Neural cell (in vitro differentiated cells): Measurements from ENCODE around the gene STARD10. TPM values are rescaled to one million over a fixed set of nuclear protein-coding genes. Genes with fewer than 3 reads are reported as not detected.

ENCODE experiments used
- H2AFZ ChIP-seq: fragments of 200-600, 300-800 bp; sonication (generic), shearing (Covaris generic); 2 replicates; pipeline ENCODE4 v1.6.0; 2014; ENCODE audit warnings: low read depth, mild to moderate bottlenecking, antibody characterized with exemption, low read length, moderate library complexity
- H3F3A ChIP-seq: fragments of 200-600 bp; shearing (Covaris generic); 2 replicates; pipeline ENCODE4 v1.6.1; 2016; ENCODE audit warnings: mild to moderate bottlenecking, moderate library complexity, mixed read lengths, antibody characterized with exemption, low read length; ENCODE audit not compliant: insufficient read depth, poor library complexity, severe bottlenecking
- H3K27ac ChIP-seq: fragments of 200-600, 300-800 bp; sonication (generic), shearing (Covaris generic); 2 replicates; pipeline ENCODE4 v1.5.1; 2014; ENCODE audit warnings: mild to moderate bottlenecking, low read length, moderate library complexity
- H3K27me3 ChIP-seq: fragments of 300-800, 200-600 bp; sonication (generic), shearing (Covaris generic); 2 replicates; pipeline ENCODE4 v1.6.0; 2014; ENCODE audit warnings: mild to moderate bottlenecking, low read depth, low read length, moderate library complexity; ENCODE audit not compliant: insufficient read depth
- H3K36me3 ChIP-seq: fragments of 300-800, 200-600 bp; sonication (generic), shearing (Covaris generic); 2 replicates; pipeline ENCODE4 v1.5.1; 2014; ENCODE audit warnings: mild to moderate bottlenecking, antibody characterized with exemption, low read length, moderate library complexity; ENCODE audit not compliant: insufficient read depth
- H3K4me2 ChIP-seq: fragments of 300-800, 200-600 bp; sonication (generic), shearing (Covaris generic); 2 replicates; pipeline ENCODE4 v1.6.0; 2014; ENCODE audit warnings: mild to moderate bottlenecking, low read length
- H3K4me3 ChIP-seq: fragments of 300-800, 200-600 bp; sonication (generic), shearing (Covaris generic); 2 replicates; pipeline ENCODE4 v1.5.1; 2014; ENCODE audit warnings: mild to moderate bottlenecking, low read length, moderate library complexity
- H3K79me2 ChIP-seq: fragments of 200-600 bp; shearing (Covaris generic); replicated peaks from 2 replicates; pipeline ENCODE4 v1.6.0; 2014; ENCODE audit warnings: mild to moderate bottlenecking, low read length, moderate library complexity; ENCODE audit not compliant: insufficient read depth
- H3K9ac ChIP-seq: fragments of 300-800, 200-600 bp; sonication (generic), shearing (Covaris generic); 2 replicates; pipeline ENCODE4 v1.6.1; 2016; ENCODE audit warnings: mild to moderate bottlenecking, low read length, mixed read lengths
- H3K9me2 ChIP-seq: fragments of 200-600 bp; shearing (Covaris generic); 2 replicates; pipeline ENCODE4 v1.6.1; 2016; ENCODE audit warnings: mild to moderate bottlenecking, low read length, mixed read lengths; ENCODE audit not compliant: insufficient read depth
- H3K9me3 ChIP-seq: fragments of 200-600, 300-800 bp; sonication (generic), shearing (Covaris generic); 2 replicates; pipeline ENCODE4 v1.6.1; 2016; ENCODE audit warnings: mild to moderate bottlenecking, mixed run types, low read length, moderate library complexity, mixed read lengths
- H4K20me1 ChIP-seq: fragments of 200-600 bp; shearing (Covaris generic); 2 replicates; pipeline ENCODE4 v1.6.1; 2016; ENCODE audit warnings: mild to moderate bottlenecking, mixed run types; ENCODE audit not compliant: insufficient read depth
- CTCF ChIP-seq: fragments of 450-650 bp; IDR thresholded peaks from 2 replicates; pipeline ENCODE4 v1.5.1; 2014; ENCODE audit warnings: antibody characterized with exemption, mild to moderate bottlenecking, moderate library complexity; ENCODE audit not compliant: poor library complexity, severe bottlenecking
- EP300 ChIP-seq: fragments of 450-650 bp; conservative IDR thresholded peaks from 2 replicates; pipeline ENCODE4 v1.6.1; 2014; ENCODE audit warnings: antibody characterized with exemption, mild to moderate bottlenecking, moderate library complexity; ENCODE audit not compliant: poor library complexity, severe bottlenecking
- EZH2 ChIP-seq: fragments of 200-600, 300-800 bp; shearing (Covaris generic), sonication (generic); IDR thresholded peaks from 2 replicates; pipeline ENCODE4 v1.6.1; 2014; ENCODE audit warnings: antibody characterized with exemption, low read length, borderline replicate concordance, mild to moderate bottlenecking; ENCODE audit not compliant: insufficient read depth, poor library complexity, severe bottlenecking
- MXI1 ChIP-seq: fragments of 450-650 bp; conservative IDR thresholded peaks from 2 replicates; pipeline ENCODE4 v1.6.1; 2014; ENCODE audit warnings: antibody characterized with exemption, mild to moderate bottlenecking; ENCODE audit not compliant: poor library complexity, severe bottlenecking
- POLR2AphosphoS5 ChIP-seq: IDR thresholded peaks from 2 replicates; pipeline ENCODE4 v1.6.1; 2012
- RAD21 ChIP-seq: fragments of 450-650 bp; conservative IDR thresholded peaks from 2 replicates; pipeline ENCODE4 v1.6.1; 2014; ENCODE audit warnings: antibody characterized with exemption, mild to moderate bottlenecking, moderate library complexity
- REST ChIP-seq: IDR thresholded peaks from 2 replicates; pipeline ENCODE4 v1.6.1; 2012; ENCODE audit warnings: borderline replicate concordance
- SMC3 ChIP-seq: fragments of 450-650 bp; conservative IDR thresholded peaks from 2 replicates; pipeline ENCODE4 v1.6.1; 2014; ENCODE audit warnings: antibody characterized with exemption, mild to moderate bottlenecking, moderate library complexity; ENCODE audit not compliant: poor library complexity
- TAF1 ChIP-seq: IDR thresholded peaks from 2 replicates; pipeline ENCODE4 v1.6.1; 2012; ENCODE audit warnings: low read depth
- polyA plus RNA-seq: library from polyadenylated mRNA; depleted of rRNA; stranded (reverse); fragments of >200 nt; gene quantifications from 2 replicates; pipeline ENCODE4 v1.2.3, GENCODE V29; 2014

The STARD10 gene
- polyA plus RNA-seq, 1 donor from 2014 or later, result 29.0 TPM

GRCh38 chr11:72741849-72742512 lies 51.9 kb downstream of the STARD10 start:
- Histone ChIP-seq H3F3A (no peaks in the 10 kb centered on the region), H4K20me1 (no peaks in the 10 kb centered on the region), H2AFZ (no peak overlapping the region), H3K4me3 (no peak overlapping the region), H3K9ac (no peak overlapping the region), H3K36me3 (no peaks in the 10 kb centered on the region), H3K9me3 (no peaks in the 10 kb centered on the region), H3K27me3 (no peaks in the 10 kb centered on the region), H3K79me2 (no peaks in the 10 kb centered on the region), H3K27ac (no peak overlapping the region), H3K9me2 (no peaks in the 10 kb centered on the region), H3K4me2 (no peak overlapping the region)
- TF ChIP-seq SMC3 (no peak), EZH2 (no peak), CTCF (no peak), REST (no peak), TAF1 (no peak), MXI1 (no peak), EP300 (no peak), POLR2AphosphoS5 (no peak), RAD21 (no peak)

- H3K9me2 ChIP-seq, result no peaks in the 10 kb centered on the region
- H3F3A ChIP-seq, result no peaks in the 10 kb centered on the region
- no peaks in the 10 kb centered on the region for H4K20me1 ChIP-seq
- H3K9me3 ChIP-seq, result no peaks in the 10 kb centered on the region
- H3K9ac ChIP-seq, result no peak overlapping the region
- H3K27me3 ChIP-seq, result no peaks in the 10 kb centered on the region
- H3K79me2 ChIP-seq, result no peaks in the 10 kb centered on the region
- no peak overlapping the region for H3K4me2 ChIP-seq
- H3K36me3 ChIP-seq, result no peaks in the 10 kb centered on the region
- H2AFZ ChIP-seq, result no peak overlapping the region
- no peak for TF ChIP-seq EZH2
- no peak for TF ChIP-seq POLR2AphosphoS5
- no peak for TF ChIP-seq REST
- no peak for TF ChIP-seq SMC3
- no peak for TF ChIP-seq RAD21
- TF ChIP-seq CTCF, result no peak
- no peak for TF ChIP-seq TAF1
- no peak for TF ChIP-seq MXI1
- TF ChIP-seq EP300, result no peak
- H3K27ac ChIP-seq, result no peak overlapping the region
- no peak overlapping the region for H3K4me3 ChIP-seq
Observed at GRCh38 chr11:72741429-72741833, 52.4 kb downstream of the STARD10 start.
